Glutamatergic neuron (in vitro differentiated cells): ENCODE measurements around the gene DCLK1. TPM values are rescaled to one million over a fixed set of nuclear protein-coding genes. Genes with fewer than 3 reads are reported as not detected.

Experiments used
- DNase-seq: peaks from one replicate; pipeline ENCODE4 v3.0.0; 2022
- H3K27ac Mint-ChIP-seq: one replicate; pipeline ENCODE4 v1.8.0; 2020; ENCODE audit warnings: mild to moderate bottlenecking, mixed read lengths, inconsistent platforms; ENCODE audit not compliant: unreplicated experiment
- H3K27me3 Mint-ChIP-seq: one replicate; pipeline ENCODE4 v1.8.0; 2020; ENCODE audit warnings: mild to moderate bottlenecking, moderate library complexity, mixed read lengths, inconsistent platforms; ENCODE audit not compliant: unreplicated experiment
- H3K36me3 Mint-ChIP-seq: one replicate; pipeline ENCODE4 v1.8.0; 2020; ENCODE audit warnings: mild to moderate bottlenecking, mixed read lengths, inconsistent platforms; ENCODE audit not compliant: unreplicated experiment
- H3K4me1 Mint-ChIP-seq: one replicate; pipeline ENCODE4 v1.8.0; 2020; ENCODE audit warnings: mild to moderate bottlenecking, low read depth, mixed read lengths, inconsistent platforms; ENCODE audit not compliant: unreplicated experiment
- H3K4me3 Mint-ChIP-seq: one replicate; pipeline ENCODE4 v1.8.0; 2020; ENCODE audit warnings: mild to moderate bottlenecking, mixed read lengths, inconsistent platforms; ENCODE audit not compliant: unreplicated experiment
- H3K9me3 Mint-ChIP-seq: one replicate; pipeline ENCODE4 v1.8.0; 2020; ENCODE audit warnings: mild to moderate bottlenecking, moderate library complexity, mixed read lengths, inconsistent platforms; ENCODE audit not compliant: unreplicated experiment
- CTCF ChIP-seq: fragments of 200-600 bp; sonication (generic); IDR thresholded peaks from one replicate; pipeline ENCODE4 v1.5.0; 2021; ENCODE audit not compliant: partially characterized antibody, unreplicated experiment
- total RNA-seq: library from RNA; stranded (reverse); fragmentation: NEBNext Ultra II Directional; extraction: Animal tissue kit (Norgen Biotek cat#: 25700); gene quantifications from one replicate; pipeline ENCODE4 v1.2.1, GENCODE V29; 2021; ENCODE audit not compliant: unreplicated experiment

DCLK1 gene
- total RNA-seq, 1 donor from 2014 or later = 63.9 TPM

DNA sequence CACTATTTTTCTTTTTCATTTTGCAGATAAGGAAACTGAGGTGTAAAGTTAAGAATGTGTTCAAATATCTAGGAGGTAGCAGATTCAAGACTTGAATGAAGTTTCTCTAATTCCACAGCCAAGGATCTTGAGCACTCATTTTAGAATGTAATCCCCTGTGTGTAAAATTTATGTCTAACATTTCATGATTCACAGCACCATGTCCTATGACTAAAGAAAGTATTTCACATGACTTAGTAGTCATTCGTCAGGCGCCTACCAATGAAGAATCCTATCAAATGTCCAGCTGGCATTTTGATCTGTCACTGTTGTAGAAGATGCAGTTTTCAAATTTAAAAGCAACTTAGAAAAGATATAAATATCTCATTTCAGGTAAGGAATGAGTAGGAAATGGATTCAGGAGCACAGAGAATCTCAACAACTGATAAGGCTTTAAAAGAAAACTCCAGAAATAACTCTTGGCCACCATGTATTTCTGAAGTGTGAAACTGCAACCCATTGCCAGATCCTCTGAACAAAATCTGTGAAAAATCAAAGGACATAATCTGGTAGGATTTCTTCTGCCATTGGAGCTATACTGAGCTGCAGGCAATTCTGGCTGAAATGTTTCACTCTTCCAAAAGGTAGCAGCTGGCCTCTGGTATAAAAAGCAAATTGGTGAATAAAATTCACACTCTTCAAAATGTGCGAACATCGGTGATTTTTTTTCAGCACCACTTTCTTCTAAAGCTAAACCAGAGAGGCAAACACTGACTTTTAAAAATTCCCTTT is 92.2 kb downstream of the DCLK1 start:
- no peaks in the 10 kb centered on the region for H3K9me3 Mint-ChIP-seq
- H3K27ac Mint-ChIP-seq = no peak overlapping the region
- no peaks in the 10 kb centered on the region for H3K36me3 Mint-ChIP-seq
- H3K27me3 Mint-ChIP-seq = no peaks in the 10 kb centered on the region
- no peaks in the 10 kb centered on the region for H3K4me1 Mint-ChIP-seq
- no peak for TF ChIP-seq CTCF
- no peak overlapping the region for H3K4me3 Mint-ChIP-seq
- DNase-seq = no peak

DNA sequence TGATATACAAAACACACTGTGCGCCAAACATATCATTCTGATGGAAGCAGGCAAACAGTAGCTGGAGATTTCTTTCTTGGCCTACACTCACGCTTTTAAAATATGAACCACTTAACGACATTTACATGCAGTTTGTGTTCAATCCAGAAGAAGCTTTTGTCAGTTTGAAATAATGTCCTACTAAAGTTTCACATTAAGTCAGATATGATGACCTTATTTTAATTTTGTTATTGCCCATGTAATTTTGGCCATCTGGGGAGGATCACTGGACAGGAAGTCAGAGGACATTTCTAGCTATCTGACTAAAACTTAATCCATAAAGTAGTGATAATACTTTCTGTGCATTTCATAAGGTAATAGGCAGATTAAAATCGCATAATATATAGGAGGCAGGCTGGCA is 98.1 kb downstream of the DCLK1 start:
- Mint-ChIP-seq H3K9me3 (no peaks in the 10 kb centered on the region), H3K36me3 (no peaks in the 10 kb centered on the region), H3K4me3 (no peak overlapping the region), H3K4me1 (no peaks in the 10 kb centered on the region), H3K27ac (no peak overlapping the region), H3K27me3 (no peaks in the 10 kb centered on the region)
- no peak for TF ChIP-seq CTCF
- DNase-seq = no peak

GRCh38 chr13:36031490-36031889 is 99.7 kb downstream of the DCLK1 start:
- no peak for DNase-seq
- H3K27ac Mint-ChIP-seq = no peak overlapping the region
- no peaks in the 10 kb centered on the region for H3K36me3 Mint-ChIP-seq
- no peak for TF ChIP-seq CTCF
- no peaks in the 10 kb centered on the region for H3K27me3 Mint-ChIP-seq
- no peaks in the 10 kb centered on the region for H3K9me3 Mint-ChIP-seq
- H3K4me1 Mint-ChIP-seq = no peaks in the 10 kb centered on the region
- no peak overlapping the region for H3K4me3 Mint-ChIP-seq

- Mint-ChIP-seq H3K27ac (no peak overlapping the region), H3K36me3 (no peaks in the 10 kb centered on the region), H3K4me1 (no peaks in the 10 kb centered on the region), H3K27me3 (no peaks in the 10 kb centered on the region), H3K9me3 (peaks cover 3% of the 10 kb centered on the region), H3K4me3 (no peak overlapping the region)
- DNase-seq = no peak
- TF ChIP-seq CTCF = no peak
Observed at GRCh38 chr13:36030670-36031331, 100.4 kb downstream of the DCLK1 start.

- no peak for DNase-seq
- H3K4me3 Mint-ChIP-seq = no peak overlapping the region
- H3K4me1 Mint-ChIP-seq = no peaks in the 10 kb centered on the region
- H3K36me3 Mint-ChIP-seq = no peaks in the 10 kb centered on the region
- TF ChIP-seq CTCF = no peak
- H3K27me3 Mint-ChIP-seq = no peaks in the 10 kb centered on the region
- H3K27ac Mint-ChIP-seq = no peak overlapping the region
- H3K9me3 Mint-ChIP-seq = peaks cover 3% of the 10 kb centered on the region
Observed at GRCh38 chr13:36029166-36029565, 102.0 kb downstream of the DCLK1 start.
